ENCODE measurements around the gene SNRNP200. TPM values are rescaled to one million over a fixed set of nuclear protein-coding genes. Genes with fewer than 3 reads are reported as not detected.

The SNRNP200 gene
- polyA plus RNA-seq, 1 donor (not counting 4 experiments of a cell fraction or from before 2014, with no cell fraction given): 78.4 TPM

- no peak overlapping the region for H3K27ac ChIP-seq (ENCODE audit: control insufficient read depth, insufficient read depth, low read length)
- dilution Hi-C loops (cut with MboI; ENCODE audit: extremely low pct_ligation_motif_present, low sequenced_read_pairs): no loop called here
- H3K79me2 ChIP-seq (ENCODE audit: control insufficient read depth, insufficient read depth, low read length): no peaks in the 10 kb centered on the region
- no peak overlapping the region for H3K9ac ChIP-seq (ENCODE audit: control insufficient read depth, extremely low read depth, insufficient read depth, low read length)
- no peaks in the 10 kb centered on the region for H3K9me3 ChIP-seq (ENCODE audit: control insufficient read depth, low read depth, low read length)
- H3K4me2 ChIP-seq (ENCODE audit: control insufficient read depth, extremely low read depth, insufficient read depth, low read depth, low read length): no peak overlapping the region
- H2AFZ ChIP-seq (ENCODE audit: control insufficient read depth, low read length): no peak overlapping the region
- DNase-seq (ENCODE audit: low read depth, low spot score): no peak
- no peaks in the 10 kb centered on the region for H3K9me1 ChIP-seq (ENCODE audit: control insufficient read depth, extremely low read depth, insufficient read depth, low read length)
- H3K4me1 ChIP-seq (ENCODE audit: control insufficient read depth, extremely low read depth, insufficient read depth, low read length): no peaks in the 10 kb centered on the region
- FAIRE-seq: no peak
- no peaks in the 10 kb centered on the region for H4K20me1 ChIP-seq (ENCODE audit: control insufficient read depth, extremely low read depth, insufficient read depth, low read length)
- no peak overlapping the region for H3K4me3 ChIP-seq (ENCODE audit: control insufficient read depth in 2 of 3, extremely low read depth in 1 of 3, insufficient read depth in 2 of 3, low read depth in 1 of 3, low read length in 3 of 3)
- TF ChIP-seq CTCF (optimal IDR thresholded peaks at IDR 0.05 in 1 of 3, IDR thresholded peaks at IDR 0.05 in 1 of 3, conservative IDR thresholded peaks at IDR 0.05 in 1 of 3; ENCODE audit: extremely low read depth in 1 of 3, insufficient read depth in 2 of 3, low read length in 3 of 3) (no peak), EZH2 (IDR thresholded peaks at IDR 0.05; ENCODE audit: low read length) (no peak)
- H3K36me3 ChIP-seq (ENCODE audit: control insufficient read depth in 2 of 2, extremely low read depth in 1 of 2, insufficient read depth in 2 of 2, low read length in 2 of 2): no peaks in the 10 kb centered on the region
- no peaks in the 10 kb centered on the region for H3K27me3 ChIP-seq (ENCODE audit: control insufficient read depth, extremely low read depth, insufficient read depth, low read length)
Measured at GRCh38 chr2:96315400-96316071, 10.2 kb upstream of the SNRNP200 start.

- Histone ChIP-seq H3K9me3 (ENCODE audit: control insufficient read depth, low read depth, low read length) (no peaks in the 10 kb centered on the region), H2AFZ (ENCODE audit: control insufficient read depth, low read length) (no peak overlapping the region), H3K4me2 (ENCODE audit: control insufficient read depth, extremely low read depth, insufficient read depth, low read depth, low read length) (no peak overlapping the region), H4K20me1 (ENCODE audit: control insufficient read depth, extremely low read depth, insufficient read depth, low read length) (no peaks in the 10 kb centered on the region), H3K36me3 (ENCODE audit: control insufficient read depth in 2 of 2, extremely low read depth in 1 of 2, insufficient read depth in 2 of 2, low read length in 2 of 2) (no peaks in the 10 kb centered on the region), H3K27ac (ENCODE audit: control insufficient read depth, insufficient read depth, low read length) (no peak overlapping the region), H3K9me1 (ENCODE audit: control insufficient read depth, extremely low read depth, insufficient read depth, low read length) (no peaks in the 10 kb centered on the region), H3K9ac (ENCODE audit: control insufficient read depth, extremely low read depth, insufficient read depth, low read length) (no peak overlapping the region), H3K79me2 (ENCODE audit: control insufficient read depth, insufficient read depth, low read length) (no peaks in the 10 kb centered on the region), H3K4me1 (ENCODE audit: control insufficient read depth, extremely low read depth, insufficient read depth, low read length) (no peaks in the 10 kb centered on the region), H3K4me3 (ENCODE audit: control insufficient read depth in 2 of 3, extremely low read depth in 1 of 3, insufficient read depth in 2 of 3, low read depth in 1 of 3, low read length in 3 of 3) (no peak overlapping the region), H3K27me3 (ENCODE audit: control insufficient read depth, extremely low read depth, insufficient read depth, low read length) (no peaks in the 10 kb centered on the region)
- dilution Hi-C loops (cut with MboI; ENCODE audit: extremely low pct_ligation_motif_present, low sequenced_read_pairs): no loop called here
- no peak for FAIRE-seq
- no peak for TF ChIP-seq EZH2 (IDR thresholded peaks at IDR 0.05; ENCODE audit: low read length)
- TF ChIP-seq CTCF (optimal IDR thresholded peaks at IDR 0.05 in 1 of 3, IDR thresholded peaks at IDR 0.05 in 1 of 3, conservative IDR thresholded peaks at IDR 0.05 in 1 of 3; ENCODE audit: extremely low read depth in 1 of 3, insufficient read depth in 2 of 3, low read length in 3 of 3): no peak
- DNase-seq (ENCODE audit: low read depth, low spot score): no peak
Measured at GRCh38 chr2:96315005-96315399, 9.7 kb upstream of the SNRNP200 start.
